CD14-positive monocyte (primary cell): ENCODE results near the gene FBXO36. TPM values are rescaled to one million over a fixed set of nuclear protein-coding genes. Genes with fewer than 3 reads are reported as not detected.
A peak's percentile ranks its signal among the peaks of the same experiment; 100 is the strongest.

Experiments used
- DNase-seq, 3 donors: peaks; one replicate each; pipeline ENCODE4 v3.0.0-alpha.2; 2011 to 2022
- H2AFZ ChIP-seq: 2 replicates; pipeline ENCODE4 v1.6.0; 2012; ENCODE audit warnings: mild to moderate bottlenecking, low read depth, low read length, inconsistent platforms; ENCODE audit not compliant: insufficient read depth, poor library complexity, severe bottlenecking
- H3K27ac ChIP-seq, 2 donors: 1 replicate in 1 of 2; 2 replicates in 1 of 2; pipeline ENCODE4 v1.5.1; 2012 to 2013; ENCODE audit warnings: low read length in 2 of 2, control low read depth in 1 of 2, inconsistent platforms in 1 of 2, low read depth in 1 of 2, mild to moderate bottlenecking in 1 of 2
- H3K27me3 ChIP-seq, 2 donors: one replicate each; pipeline versions ENCODE4 v1.6.0 to v1.6.1; 2011 to 2013; ENCODE audit warnings: low read length in 2 of 2; ENCODE audit not compliant: control insufficient read depth in 2 of 2, insufficient read depth in 2 of 2
- H3K36me3 ChIP-seq, 2 donors: replicated peaks in 1 of 2; 1 replicate in 1 of 2; 2 replicates in 1 of 2; pipeline versions ENCODE4 v1.5.1 to v1.6.1; 2012 to 2013; ENCODE audit warnings: low read length in 2 of 2, control low read depth in 1 of 2, inconsistent platforms in 1 of 2, mild to moderate bottlenecking in 1 of 2; ENCODE audit not compliant: insufficient read depth in 2 of 2, control insufficient read depth in 1 of 2
- H3K4me1 ChIP-seq, 2 donors: 1 replicate in 1 of 2; 2 replicates in 1 of 2; pipeline versions ENCODE4 v1.5.1 to v1.6.1; 2012 to 2013; ENCODE audit warnings: low read length in 2 of 2, control low read depth in 1 of 2, inconsistent platforms in 1 of 2, mild to moderate bottlenecking in 1 of 2, moderate library complexity in 1 of 2; ENCODE audit not compliant: insufficient read depth in 2 of 2, control insufficient read depth in 1 of 2
- H3K4me2 ChIP-seq: replicated peaks from 2 replicates; pipeline ENCODE3; 2012; ENCODE audit warnings: low read length, moderate library complexity, mild to moderate bottlenecking; ENCODE audit not compliant: poor library complexity, severe bottlenecking; ENCODE audit errors: extremely low read depth
- H3K4me3 ChIP-seq, 3 experiments: fragments of 200-600 bp in 1 of 3; sonication (generic) in 1 of 3; replicated peaks in 1 of 3; 1 replicate in 2 of 3; 2 replicates in 1 of 3; pipeline ENCODE4 v1.5.1; 2011 to 2013; ENCODE audit warnings: low read length in 3 of 3, mild to moderate bottlenecking in 3 of 3, control low read depth in 2 of 3, low read depth in 2 of 3, inconsistent platforms in 1 of 3, moderate library complexity in 1 of 3
- H3K79me2 ChIP-seq: 2 replicates; pipeline ENCODE4 v1.6.0; 2012; ENCODE audit warnings: mild to moderate bottlenecking, control low read depth, inconsistent platforms, low read length, moderate library complexity; ENCODE audit not compliant: insufficient read depth
- H3K9ac ChIP-seq: 2 replicates; pipeline ENCODE4 v1.6.0; 2017; ENCODE audit warnings: low read length, mild to moderate bottlenecking; ENCODE audit not compliant: insufficient read depth, poor library complexity, severe bottlenecking
- H3K9me3 ChIP-seq, 2 donors: replicated peaks in 1 of 2; 1 replicate in 1 of 2; 2 replicates in 1 of 2; pipeline versions ENCODE4 v1.5.1 to v1.6.1; 2012 to 2013; ENCODE audit warnings: low read length in 2 of 2, control low read depth in 1 of 2; ENCODE audit not compliant: control insufficient read depth in 1 of 2, insufficient read depth in 1 of 2
- H4K20me1 ChIP-seq: 2 replicates; pipeline ENCODE4 v1.6.0; 2012; ENCODE audit warnings: mild to moderate bottlenecking, low read length, control low read depth, moderate library complexity; ENCODE audit not compliant: insufficient read depth
- H3K27ac Mint-ChIP-seq, 7 donors: one replicate each; pipeline ENCODE4 v1.8.0; 2020; ENCODE audit warnings: mild to moderate bottlenecking in 7 of 7, mixed read lengths in 7 of 7, moderate library complexity in 6 of 7, inconsistent platforms in 2 of 7
- H3K27me3 Mint-ChIP-seq, 3 donors: one replicate each; pipeline ENCODE4 v1.8.0; 2021 to 2022; ENCODE audit warnings: low read depth in 3 of 3, mild to moderate bottlenecking in 3 of 3, mixed read lengths in 3 of 3, moderate library complexity in 3 of 3, inconsistent platforms in 1 of 3
- H3K36me3 Mint-ChIP-seq, 2 donors: one replicate each; pipeline ENCODE4 v1.8.0; 2020; ENCODE audit warnings: mixed read lengths in 2 of 2, inconsistent platforms in 1 of 2, mild to moderate bottlenecking in 1 of 2
- H3K4me1 Mint-ChIP-seq: one replicate; pipeline ENCODE4 v1.8.0; 2020; ENCODE audit warnings: mild to moderate bottlenecking, mixed read lengths
- H3K4me3 Mint-ChIP-seq, 2 donors: one replicate each; pipeline ENCODE4 v1.8.0; 2020; ENCODE audit warnings: mild to moderate bottlenecking in 2 of 2, mixed read lengths in 2 of 2, moderate library complexity in 1 of 2
- H3K9me3 Mint-ChIP-seq, 7 donors: one replicate each; pipeline ENCODE4 v1.8.0; 2020 to 2022; ENCODE audit warnings: mixed read lengths in 7 of 7, mild to moderate bottlenecking in 6 of 7, moderate library complexity in 6 of 7, inconsistent platforms in 2 of 7
- CTCF ChIP-seq: fragments of 200-600 bp; IDR thresholded peaks from one replicate; pipeline ENCODE4 v1.8.0; 2022; ENCODE audit warnings: antibody characterized with exemption, mild to moderate bottlenecking
- WGBS: methylation state at CpG from one replicate; pipeline ENCODE4 v1.1.5; 2013; ENCODE audit warnings: missing lambda C conversion rate; ENCODE audit not compliant: insufficient coverage; 5-methylcytosine and 5-hydroxymethylcytosine counted together
- intact Hi-C, 2 donors: fragments of 100-400 bp; cut with micrococcal nuclease; formaldehyde crosslinking; loops; one replicate each; pipeline versions ENCODE4 v1.15.0 to v1.15.1; 2023
- polyA plus RNA-seq, 3 donors: library from polyadenylated mRNA; depleted of rRNA in 1 of 3; unstranded in 2 of 3; stranded (reverse) in 1 of 3; fragments of 300-500 nt in 2 of 3; fragments of >200 nt in 1 of 3; fragmentation: Illumina TruSeq in 2 of 3; gene quantifications; 1 replicate in 2 of 3; 2 replicates in 1 of 3; pipeline ENCODE4 v1.2.3, GENCODE V29; 2012 to 2021

The FBXO36 gene
- polyA plus RNA-seq, 3 donors: 0.52 to 0.90 (median 0.72) TPM

GRCh38 chr2:229980431-229981184 is 58.3 kb downstream of the FBXO36 start:
- Histone ChIP-seq H3K27me3 (no peaks in the 10 kb centered on the region), H3K9me3 (no peaks in the 10 kb centered on the region), H3K9ac (no peak overlapping the region), H3K4me2 (no peak overlapping the region), H3K4me3 (no peak overlapping the region), H3K79me2 (no peaks in the 10 kb centered on the region), H3K4me1 (no peaks in the 10 kb centered on the region), H4K20me1 (no peaks in the 10 kb centered on the region), H2AFZ (no peak overlapping the region), H3K36me3 (no peaks in the 10 kb centered on the region), H3K27ac (no peak overlapping the region)
- intact Hi-C loops: no loop called here
- no peak for DNase-seq
- Mint-ChIP-seq H3K4me3 (no peak overlapping the region), H3K4me1 (peaks cover 3% of the 10 kb centered on the region), H3K27me3 (peaks cover 0 to 3% (median 0%) of the 10 kb centered on the region in 3 donors), H3K36me3 (no peaks in the 10 kb centered on the region), H3K27ac (peak overlapping the region in 1 of 7 donors; percentile 9), H3K9me3 (no peaks in the 10 kb centered on the region)
- 93% methylated on average over 3 of the region's 7 CpGs for WGBS
- TF ChIP-seq CTCF: no peak

GRCh38 chr2:229993236-229993635 is 70.9 kb downstream of the FBXO36 start:
- Histone ChIP-seq H3K4me3 (no peak overlapping the region), H3K4me1 (no peaks in the 10 kb centered on the region), H3K79me2 (no peaks in the 10 kb centered on the region), H4K20me1 (no peaks in the 10 kb centered on the region), H3K4me2 (no peak overlapping the region), H3K36me3 (no peaks in the 10 kb centered on the region), H3K9ac (no peak overlapping the region), H3K27me3 (no peaks in the 10 kb centered on the region), H3K27ac (no peak overlapping the region), H3K9me3 (no peaks in the 10 kb centered on the region), H2AFZ (no peak overlapping the region)
- TF ChIP-seq CTCF: no peak
- intact Hi-C loops: no loop called here
- Mint-ChIP-seq H3K4me1 (peaks cover 2% of the 10 kb centered on the region), H3K9me3 (peaks cover 0 to 4% (median 0%) of the 10 kb centered on the region in 7 donors), H3K4me3 (no peak overlapping the region), H3K27ac (no peak overlapping the region), H3K36me3 (no peaks in the 10 kb centered on the region), H3K27me3 (no peaks in the 10 kb centered on the region)
- no CpG with 5 or more reads among the region's 6 CpGs for WGBS
- no peak for DNase-seq
